GM12878 (cell line): ENCODE data around the gene WARS2.

Experiments used
- CTCF ChIP-seq, 3 experiments: IDR thresholded peaks in 2 of 3; conservative IDR thresholded peaks in 1 of 3; 2 replicates each; pipeline ENCODE4 v1.5.1; 2011; ENCODE audit warnings: low read depth in 3 of 3, low read length in 3 of 3, mild to moderate bottlenecking in 3 of 3, control low read depth in 2 of 3, moderate library complexity in 2 of 3, inconsistent platforms in 1 of 3, mixed read lengths in 1 of 3; ENCODE audit not compliant: control insufficient read depth in 2 of 3, insufficient read depth in 1 of 3; ENCODE audit errors: extremely low read depth in 1 of 3
- ETV6 ChIP-seq, 2 experiments: fragments of 450-650 bp in 1 of 2; IDR thresholded peaks in 1 of 2; conservative IDR thresholded peaks in 1 of 2; 2 replicates each; pipeline ENCODE4 v1.6.1; 2014; ENCODE audit warnings: antibody characterized with exemption in 1 of 2, borderline replicate concordance in 1 of 2, low read depth in 1 of 2, mild to moderate bottlenecking in 1 of 2, moderate library complexity in 1 of 2
- HDAC2 ChIP-seq: fragments of 200-600 bp; sonication (generic); IDR thresholded peaks from 2 replicates; pipeline ENCODE4 v1.6.1; 2017
- SREBF1 ChIP-seq: IDR thresholded peaks from 2 replicates; pipeline ENCODE4 v1.6.1; 2012; ENCODE audit warnings: mild to moderate bottlenecking, low read length

GRCh38 chr1:119004781-119005180, 135.7 kb downstream of the WARS2 start:
- TF ChIP-seq SREBF1 (no peak), CTCF (IDR thresholded peaks at IDR 0.05 in 2 of 3, conservative IDR thresholded peaks at IDR 0.05 in 1 of 3; ENCODE audit: control insufficient read depth in 2 of 3, extremely low read depth in 1 of 3, insufficient read depth in 1 of 3, low read depth in 3 of 3, low read length in 3 of 3) (no peak), ETV6 (conservative IDR thresholded peaks at IDR 0.05 in 1 of 2, IDR thresholded peaks at IDR 0.05 in 1 of 2; ENCODE audit: borderline replicate concordance in 1 of 2, low read depth in 1 of 2) (no peak), HDAC2 (no peak)
